ENCODE data around the gene MTTP.

- TF ChIP-seq SP1 (IDR thresholded peaks at IDR 0.05) (no peak), BHLHE40 (IDR thresholded peaks at IDR 0.05; ENCODE audit: borderline replicate concordance) (no peak), FOXA1 (IDR thresholded peaks at IDR 0.05) (no peak), ELF4 (IDR thresholded peaks at IDR 0.05) (no peak), TARDBP (IDR thresholded peaks at IDR 0.05) (no peak), ARNT (IDR thresholded peaks at IDR 0.05) (no peak), HDGF (IDR thresholded peaks at IDR 0.05; ENCODE audit: borderline replicate concordance) (no peak), ZNF384 (IDR thresholded peaks at IDR 0.05) (no peak), SUZ12 (IDR thresholded peaks at IDR 0.05) (no peak), LEF1 (IDR thresholded peaks at IDR 0.05; ENCODE audit: borderline replicate concordance) (no peak)
Observed at GRCh38 chr4:99578714-99579113, 4.1 kb downstream of the MTTP start.
